SK-N-MC (cell line): ENCODE measurements around the gene ECEL1.

Experiments
- DNase-seq: peaks from one replicate; pipeline ENCODE4 v3.0.0-alpha.2; 2011; ENCODE audit warnings: low read depth, low spot score
- H3K27ac ChIP-seq: fragments of 200-600 bp; sonication (generic); 2 replicates; pipeline ENCODE4 v1.5.1; 2016; ENCODE audit warnings: mixed run types
- H3K36me3 ChIP-seq: fragments of 200-600 bp; sonication (generic); 2 replicates; pipeline ENCODE4 v1.6.1; 2017; ENCODE audit warnings: antibody characterized with exemption, low read length, mixed read lengths; ENCODE audit not compliant: insufficient read depth
- H3K4me3 ChIP-seq: fragments of 200-600 bp; sonication (generic); 2 replicates; pipeline ENCODE4 v1.5.1; 2016
- H3K9ac ChIP-seq: fragments of 200-600 bp; sonication (generic); 2 replicates; pipeline ENCODE4 v1.8.0; 2017; ENCODE audit warnings: mixed run types, mixed read lengths; ENCODE audit not compliant: insufficient read length
- H3K9me3 ChIP-seq: fragments of 200-600 bp; sonication (generic); 2 replicates; pipeline ENCODE4 v1.6.1; 2017; ENCODE audit warnings: low read depth, mild to moderate bottlenecking, antibody characterized with exemption, low read length, moderate library complexity, mixed read lengths
- EZH2 ChIP-seq: fragments of 200-600 bp; sonication (generic); IDR thresholded peaks from one replicate; pipeline ENCODE4 v1.6.1; 2017; ENCODE audit warnings: antibody characterized with exemption
- FOXP2 ChIP-seq: optimal IDR thresholded peaks from 2 replicates; pipeline ENCODE3; 2011; ENCODE audit warnings: mild to moderate bottlenecking, moderate library complexity; ENCODE audit not compliant: insufficient read depth; ENCODE audit errors: extremely low read length, control extremely low read depth
- POLR2AphosphoS5 ChIP-seq: IDR thresholded peaks from 2 replicates; pipeline ENCODE4 v1.6.1; 2012; ENCODE audit warnings: mild to moderate bottlenecking, low read depth, low read length, borderline replicate concordance

ECEL1 gene

DNA sequence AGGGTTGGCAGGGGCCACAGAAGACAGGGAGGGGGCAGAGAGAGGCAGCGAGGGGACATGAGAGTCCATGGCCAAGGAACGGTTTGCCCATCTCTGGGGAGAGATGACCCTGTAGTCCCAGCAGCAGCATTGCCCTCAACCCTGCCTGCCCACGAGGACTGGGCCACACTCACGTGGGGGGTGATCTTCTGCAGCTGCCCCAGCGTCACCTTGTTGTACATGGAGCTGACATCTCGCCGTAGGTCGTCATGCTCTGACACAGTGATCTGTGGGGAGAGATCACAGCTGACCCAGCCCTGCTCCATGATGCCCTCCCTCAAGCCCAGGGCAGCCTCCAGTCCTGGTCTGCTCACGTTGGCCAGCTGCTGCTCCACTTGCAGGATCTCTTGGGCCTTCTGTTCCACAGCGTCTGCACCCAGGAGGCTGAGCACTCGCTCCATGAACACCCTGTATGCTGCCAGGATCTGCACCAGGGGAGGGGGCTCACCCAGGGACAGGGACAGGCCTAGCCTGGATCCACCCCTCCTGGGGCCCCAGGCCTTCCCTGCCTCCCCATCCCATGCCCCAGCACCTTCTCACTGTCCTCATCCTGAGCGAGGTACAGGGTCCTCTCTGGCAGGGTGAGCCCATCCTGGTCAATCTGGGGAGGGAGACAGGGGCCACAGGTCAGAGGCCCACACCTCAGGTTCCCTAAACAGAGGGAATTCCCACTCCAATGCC is 2.8 kb downstream of the ECEL1 start:
- H3K27ac ChIP-seq = no peak overlapping the region
- no peaks in the 10 kb centered on the region for H3K36me3 ChIP-seq
- no peak overlapping the region for H3K9ac ChIP-seq
- no peaks in the 10 kb centered on the region for H3K9me3 ChIP-seq
- no peak for TF ChIP-seq POLR2AphosphoS5
- TF ChIP-seq EZH2 = no peak
- no peak for TF ChIP-seq FOXP2
- no peak for DNase-seq
- H3K4me3 ChIP-seq = no peak overlapping the region

DNA sequence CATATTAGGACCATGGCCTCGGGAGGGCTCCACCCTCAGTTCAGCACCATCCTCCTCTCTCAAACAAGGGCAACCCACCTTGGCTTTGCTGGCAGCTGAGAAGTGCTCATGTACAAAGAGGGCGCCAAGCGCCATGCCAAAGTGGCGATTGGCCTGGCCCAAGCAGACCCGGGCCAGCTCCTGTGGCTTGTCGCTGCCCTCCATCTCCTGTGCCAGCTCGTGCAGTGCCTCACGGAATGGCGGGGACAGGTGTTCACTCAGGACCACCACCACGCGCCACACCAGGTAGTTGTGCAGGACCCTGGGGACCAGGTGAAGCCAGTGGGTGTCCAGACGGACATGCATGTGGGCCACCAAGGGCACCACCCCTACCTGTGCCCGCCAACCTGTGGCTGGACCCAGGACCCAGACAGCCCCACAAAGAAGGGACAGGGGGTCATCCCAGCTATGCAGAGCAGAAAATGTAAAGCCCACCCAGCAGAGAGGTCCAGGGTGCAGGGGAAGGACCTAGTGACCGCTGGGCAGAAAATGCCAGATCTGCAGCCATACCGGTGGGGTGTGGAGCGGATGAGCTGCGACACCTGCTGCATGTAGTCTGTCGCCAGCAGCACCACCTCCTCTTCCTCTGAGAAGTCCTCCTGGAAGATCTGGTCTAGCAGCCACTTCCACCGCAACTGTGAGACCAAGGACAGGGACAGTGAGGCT is 3.6 kb downstream of the ECEL1 start:
- no peaks in the 10 kb centered on the region for H3K36me3 ChIP-seq
- no peak overlapping the region for H3K9ac ChIP-seq
- TF ChIP-seq FOXP2 = no peak
- TF ChIP-seq POLR2AphosphoS5 = no peak
- TF ChIP-seq EZH2 = no peak
- no peak for DNase-seq
- H3K27ac ChIP-seq = no peak overlapping the region
- H3K9me3 ChIP-seq = no peaks in the 10 kb centered on the region
- H3K4me3 ChIP-seq = no peak overlapping the region

DNA sequence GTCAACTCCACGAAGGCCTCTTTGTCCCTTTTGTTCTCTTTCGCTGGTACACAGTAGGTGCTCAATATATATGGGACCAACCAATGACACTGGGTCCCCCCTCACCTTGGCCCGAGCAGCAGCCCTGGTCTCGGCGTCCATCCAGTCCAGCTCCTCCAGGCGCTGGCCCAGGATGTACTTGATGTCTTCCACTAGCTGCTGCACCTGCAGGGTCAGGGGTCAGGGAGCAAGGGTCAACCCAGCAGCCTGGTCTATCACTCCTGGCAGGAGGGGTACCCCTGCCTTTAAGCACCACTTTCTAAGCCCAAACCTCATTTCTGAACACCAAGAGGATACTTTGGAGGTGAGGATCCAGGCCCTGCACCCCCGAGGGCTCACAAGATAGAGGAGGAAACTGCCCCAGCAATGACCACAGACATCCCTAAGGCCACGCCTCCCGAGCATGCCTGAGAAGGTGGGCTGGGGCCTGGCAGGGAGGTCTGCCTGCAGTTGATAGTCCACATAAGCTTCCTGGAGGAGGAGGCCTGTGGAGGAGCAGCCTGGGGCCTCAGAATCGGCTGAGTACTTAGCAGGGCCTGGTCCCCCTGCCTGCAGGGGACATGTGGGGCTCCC is 4.2 kb downstream of the ECEL1 start:
- H3K27ac ChIP-seq = no peak overlapping the region
- H3K9ac ChIP-seq = no peak overlapping the region
- H3K36me3 ChIP-seq = no peaks in the 10 kb centered on the region
- DNase-seq = no peak
- no peaks in the 10 kb centered on the region for H3K9me3 ChIP-seq
- TF ChIP-seq EZH2 (no peak), FOXP2 (no peak)
- H3K4me3 ChIP-seq = no peak overlapping the region

DNA sequence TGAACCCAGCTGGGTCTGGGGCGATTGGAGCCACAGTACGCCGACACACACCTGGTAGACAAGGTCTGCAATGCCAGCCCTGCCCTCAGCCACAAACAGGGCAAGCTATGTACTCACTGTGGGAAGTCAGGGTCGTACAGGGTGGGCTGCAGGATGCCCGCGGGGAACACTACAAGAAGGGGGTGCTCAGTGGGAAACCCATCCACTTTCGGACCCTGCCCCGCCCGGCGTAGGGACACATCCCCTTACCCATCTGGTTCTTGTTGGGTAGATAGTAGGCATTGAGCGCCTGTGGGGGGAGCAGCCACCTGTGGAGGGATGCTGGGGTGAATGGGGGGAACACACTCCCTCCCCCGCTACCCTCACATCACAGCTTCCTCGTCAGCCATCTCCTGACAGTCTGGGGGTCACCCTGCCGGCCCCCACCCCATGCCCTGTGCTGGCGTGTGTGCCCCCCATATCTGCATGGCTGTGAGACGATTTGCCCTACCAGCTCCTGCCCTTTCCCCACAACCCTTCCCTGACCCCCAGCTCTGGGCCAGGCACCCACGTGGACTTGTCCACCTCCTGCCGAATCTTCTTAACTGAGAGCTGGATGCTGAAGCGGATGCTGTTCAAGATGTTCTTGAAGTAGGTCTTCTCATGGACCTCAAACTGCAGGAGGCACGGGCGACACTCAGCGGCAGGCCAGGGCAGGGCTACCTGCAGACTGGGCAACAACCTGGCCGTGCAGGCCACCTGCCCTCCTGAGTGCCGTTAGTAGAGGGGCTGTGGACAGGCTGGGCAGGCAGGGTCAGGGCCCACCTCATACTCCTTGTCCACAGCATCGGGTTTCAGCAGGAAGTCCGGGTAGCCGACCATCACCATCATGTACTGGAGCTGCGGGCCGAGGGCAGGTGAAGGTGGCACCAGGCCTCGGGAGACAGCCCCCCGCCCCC is 5.1 kb downstream of the ECEL1 start:
- no peak for DNase-seq
- no peaks in the 10 kb centered on the region for H3K9me3 ChIP-seq
- no peaks in the 10 kb centered on the region for H3K36me3 ChIP-seq
- TF ChIP-seq FOXP2 (no peak), POLR2AphosphoS5 (no peak), EZH2 (no peak)
- no peak overlapping the region for H3K4me3 ChIP-seq
- no peak overlapping the region for H3K9ac ChIP-seq
- no peak overlapping the region for H3K27ac ChIP-seq

DNA sequence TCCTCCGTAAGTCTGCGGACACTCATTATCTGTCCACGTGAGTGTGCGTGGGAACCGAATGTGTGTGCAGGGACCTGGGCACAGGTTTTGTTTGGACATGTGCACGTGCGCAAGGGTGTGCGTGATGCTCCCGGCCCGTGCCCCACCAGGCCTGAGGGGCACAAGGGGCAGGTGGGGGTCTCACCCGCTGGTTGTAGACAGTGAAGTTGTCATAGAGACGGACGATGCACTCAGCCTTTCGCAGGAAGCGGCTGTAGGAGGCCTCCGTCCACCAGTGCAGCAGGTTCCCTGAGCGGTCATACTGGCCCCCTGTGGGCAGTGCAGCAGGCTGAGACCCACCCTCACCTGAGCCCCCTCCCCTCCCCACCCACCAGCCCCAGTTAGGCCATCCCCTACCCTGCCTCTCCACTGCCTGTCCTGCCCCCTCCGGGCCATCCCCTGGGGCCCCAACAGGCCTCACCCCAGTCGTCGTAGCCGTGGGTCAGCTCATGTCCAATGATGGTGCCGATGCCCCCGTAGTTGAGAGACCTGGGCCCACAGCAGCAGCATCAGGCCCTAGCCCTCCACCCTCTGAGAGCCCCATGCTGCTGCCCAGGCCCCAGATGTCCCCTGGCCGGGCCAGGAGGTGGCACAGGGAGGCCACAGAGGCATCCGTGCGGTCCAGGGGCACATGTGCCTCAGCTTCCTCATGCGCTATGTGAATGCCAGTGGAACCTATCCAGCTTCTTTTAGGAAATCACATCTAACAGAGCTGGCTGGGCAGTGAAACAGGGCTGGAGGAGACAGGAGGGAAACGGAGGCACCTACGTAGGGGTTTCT is 6.1 kb downstream of the ECEL1 start:
- no peak overlapping the region for H3K4me3 ChIP-seq
- no peak overlapping the region for H3K9ac ChIP-seq
- H3K9me3 ChIP-seq = no peaks in the 10 kb centered on the region
- H3K27ac ChIP-seq = no peak overlapping the region
- DNase-seq = no peak
- H3K36me3 ChIP-seq = no peaks in the 10 kb centered on the region
- no peak for TF ChIP-seq POLR2AphosphoS5
- no peak for TF ChIP-seq FOXP2
- TF ChIP-seq EZH2 = no peak

DNA sequence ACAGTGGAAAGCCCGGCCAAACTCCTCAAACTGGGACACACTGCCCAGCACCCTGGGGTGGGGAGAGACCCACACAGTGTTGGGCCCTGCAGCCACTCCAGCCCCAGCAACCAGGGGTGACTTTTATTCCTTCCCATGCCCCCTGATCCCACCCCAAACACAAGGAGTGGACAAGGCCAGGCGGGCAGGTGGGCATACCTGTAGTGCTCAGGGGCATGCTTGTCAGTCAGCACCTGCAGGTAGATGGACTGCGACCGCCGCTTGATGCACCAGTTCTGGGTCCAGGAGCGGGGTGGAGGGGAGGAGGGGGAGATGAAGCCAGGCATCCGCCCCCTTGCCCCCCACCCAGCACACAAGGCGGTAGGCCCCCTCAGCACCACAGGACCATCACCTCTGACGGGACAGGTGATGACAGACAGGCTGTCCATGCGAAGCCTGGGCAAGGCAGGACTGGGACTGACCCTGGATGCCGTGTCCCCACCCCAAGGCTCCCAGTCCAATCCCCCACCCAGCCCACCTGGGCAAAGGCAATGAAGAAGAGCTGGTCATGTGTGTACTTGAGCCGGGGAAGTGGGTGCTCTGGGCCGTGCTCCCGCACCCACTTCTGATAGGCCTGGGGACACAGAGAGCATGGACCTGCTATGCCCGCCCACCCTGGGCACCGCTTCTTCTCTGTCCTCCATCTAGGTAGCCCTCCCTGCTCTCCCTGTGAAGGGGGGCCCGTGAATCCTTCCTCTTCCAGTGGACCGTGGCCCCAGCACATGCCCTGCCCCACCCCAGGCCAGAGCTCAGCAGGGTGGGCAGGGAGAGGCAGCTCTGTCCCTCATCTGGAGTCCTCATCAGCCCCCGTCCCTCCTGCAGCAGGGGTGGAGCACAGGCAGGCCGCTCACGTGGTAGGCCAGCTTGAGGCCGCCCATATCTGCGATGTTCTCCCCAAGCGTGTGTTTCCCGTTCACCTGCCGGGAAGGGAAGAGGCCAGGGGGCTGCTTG is 7.1 kb downstream of the ECEL1 start:
- Histone ChIP-seq H3K9ac (no peak overlapping the region), H3K9me3 (no peaks in the 10 kb centered on the region), H3K27ac (no peak overlapping the region), H3K36me3 (no peaks in the 10 kb centered on the region), H3K4me3 (no peak overlapping the region)
- no peak for DNase-seq
- TF ChIP-seq FOXP2 (no peak), EZH2 (no peak), POLR2AphosphoS5 (no peak)
